Panc1 (cell line): Measurements from ENCODE around the gene PMS2. TPM values are rescaled to one million over a fixed set of nuclear protein-coding genes. Genes with fewer than 3 reads are reported as not detected.

ENCODE experiments used
- ATAC-seq: fragments of 200-7000 bp; cut with Tn5 transposase; 2 replicates; pipeline ENCODE4 v1.9.1; 2020; ENCODE audit warnings: mild to moderate bottlenecking, moderate library complexity
- BruUV-seq: library from RNA; stranded (reverse); fragments of 400-500 nt; replicated peaks from 2 replicates; lab custom pipeline; 2021; lab: Mats Ljungman, UMichigan
- CTCF ChIA-PET: fragments of 300-600 bp; sonication (Branson Sonifier 250); formaldehyde crosslinking; loops from one replicate; lab custom pipeline; 2022; ENCODE audit warnings: antibody characterized with exemption; lab: Charles Lee
- POLR2A ChIA-PET: fragments of 300-600 bp; sonication (Branson Sonifier 250); formaldehyde crosslinking; loops from one replicate; lab custom pipeline; 2022; ENCODE audit warnings: antibody characterized with exemption; lab: Charles Lee
- DNase-seq: peaks from one replicate; pipeline ENCODE4 v3.0.0-alpha.2; 2010; ENCODE audit warnings: low read depth, low spot score
- H3K27ac ChIP-seq: 2 replicates; pipeline ENCODE4 v1.5.1; 2011; ENCODE audit warnings: mild to moderate bottlenecking, low read length, inconsistent platforms
- H3K27me3 ChIP-seq: fragments of 200-500 bp; sonication (Bioruptor generic); 2 replicates; pipeline ENCODE4 v1.6.0; 2014; ENCODE audit warnings: low read length, inconsistent platforms; ENCODE audit not compliant: control insufficient read depth, insufficient read depth
- H3K36me3 ChIP-seq: fragments of 200-500 bp; sonication (Bioruptor generic); 2 replicates; pipeline ENCODE4 v1.5.1; 2014; ENCODE audit warnings: inconsistent platforms, mild to moderate bottlenecking, low read length, moderate library complexity; ENCODE audit not compliant: control insufficient read depth, insufficient read depth
- H3K4me1 ChIP-seq: 2 replicates; pipeline ENCODE4 v1.5.1; 2011; ENCODE audit warnings: inconsistent platforms, mild to moderate bottlenecking, low read length, moderate library complexity; ENCODE audit not compliant: control insufficient read depth, insufficient read depth
- H3K4me3 ChIP-seq, 2 experiments: 2 replicates each; pipeline ENCODE4 v1.5.1; 2011 to 2012; ENCODE audit warnings: low read depth in 2 of 2, low read length in 2 of 2, mild to moderate bottlenecking in 2 of 2, inconsistent platforms in 1 of 2, moderate library complexity in 1 of 2
- H3K9me3 ChIP-seq: fragments of 200-500 bp; sonication (Bioruptor generic); 2 replicates; pipeline ENCODE4 v1.5.1; 2014; ENCODE audit warnings: low read depth, mild to moderate bottlenecking, inconsistent platforms, low read length, moderate library complexity; ENCODE audit not compliant: control insufficient read depth, insufficient read depth
- CTCF ChIP-seq: fragments of 450-650 bp; IDR thresholded peaks from 2 replicates; pipeline ENCODE4 v1.5.1; 2017; ENCODE audit warnings: mild to moderate bottlenecking
- POLR2AphosphoS5 ChIP-seq: IDR thresholded peaks from 2 replicates; pipeline ENCODE4 v1.6.1; 2012; ENCODE audit warnings: mild to moderate bottlenecking, low read depth, low read length, moderate library complexity
- REST ChIP-seq, 2 experiments: IDR thresholded peaks; 2 replicates each; pipeline ENCODE4 v1.6.1; 2011 to 2012; ENCODE audit warnings: low read depth in 2 of 2, control low read depth in 1 of 2, low read length in 1 of 2, mild to moderate bottlenecking in 1 of 2, moderate library complexity in 1 of 2; ENCODE audit not compliant: insufficient read depth in 1 of 2
- SIN3A ChIP-seq: IDR thresholded peaks from 2 replicates; pipeline ENCODE4 v1.6.1; 2012; ENCODE audit warnings: low read depth, mild to moderate bottlenecking, low read length, moderate library complexity, borderline replicate concordance; ENCODE audit not compliant: insufficient read depth
- TCF7L2 ChIP-seq: IDR thresholded peaks from 2 replicates; pipeline ENCODE4 v1.6.1; 2011; ENCODE audit warnings: mild to moderate bottlenecking, low read depth, low read length, inconsistent platforms
- in situ Hi-C: cut with HindIII; loops from 2 replicates; pipeline ENCODE4 v1.10.0; 2016; ENCODE audit warnings: low sequenced_read_pairs, low pct_unique_long_range_greater_than_20kb
- intact Hi-C: fragments of 100-400 bp; cut with micrococcal nuclease; formaldehyde crosslinking; loops from one replicate; pipeline ENCODE4 v1.10.0; 2022; ENCODE audit not compliant: unreplicated experiment
- total RNA-seq: library from RNA; stranded (reverse); gene quantifications from one replicate; pipeline ENCODE4 v1.2.1, GENCODE V29; 2021; ENCODE audit not compliant: unreplicated experiment

Gene PMS2
- total RNA-seq, 1 experiment from 2014 or later = 40.2 TPM

- ChIA-PET CTCF (no interaction called here), POLR2A (no interaction called here)
- no peak for DNase-seq
- Histone ChIP-seq H3K27ac (no peak within 1 kb of the TSS), H3K36me3 (peaks cover 13% of the 10 kb centered on the region), H3K9me3 (no peaks in the 10 kb centered on the region), H3K4me1 (no peaks in the 10 kb centered on the region), H3K27me3 (no peaks in the 10 kb centered on the region), H3K4me3 (no peak within 1 kb of the TSS)
- no peak for TF ChIP-seq TCF7L2
- no peak for TF ChIP-seq POLR2AphosphoS5
- TF ChIP-seq REST (IDR thresholded peaks at IDR 0.05; ENCODE audit: insufficient read depth in 1 of 2, low read depth in 2 of 2, low read length in 1 of 2) = no peak
- TF ChIP-seq SIN3A = no peak
- no peak for TF ChIP-seq CTCF
- no peak for ATAC-seq
- in situ Hi-C loops (no loop called here), intact Hi-C loops (no loop called here)
- BruUV-seq = no TSS peak
Observed at GRCh38 chr7:6030988-6031387, 22.1 kb upstream of the PMS2 start, which contains the start of gene ANKRD61. Gene ANKRD61 (plus strand): TSS chr7:6031376. CDS start chr7:6031376, 0 bp downstream.

- in situ Hi-C loops (loop anchor here (5.0 kb wide), 1 partner anchor 89 kb away; no protein-coding TSS in a partner anchor), intact Hi-C loops (no loop called here)
- ChIA-PET POLR2A (no interaction called here), CTCF (no interaction called here)
- H3K4me3 ChIP-seq = no peak overlapping the region
- no peaks in the 10 kb centered on the region for H3K9me3 ChIP-seq
- H3K27ac ChIP-seq = no peak overlapping the region
- no peak for DNase-seq
- TF ChIP-seq TCF7L2 (no peak), REST (IDR thresholded peaks at IDR 0.05; ENCODE audit: insufficient read depth in 1 of 2, low read depth in 2 of 2, low read length in 1 of 2) (no peak), POLR2AphosphoS5 (no peak), CTCF (no peak), SIN3A (no peak)
- peaks cover 14% of the 10 kb centered on the region for H3K36me3 ChIP-seq
- no peaks in the 10 kb centered on the region for H3K27me3 ChIP-seq
- no TSS peak for BruUV-seq
- no peak for ATAC-seq
- H3K4me1 ChIP-seq = no peaks in the 10 kb centered on the region
Observed at GRCh38 chr7:6028563-6028962, 19.7 kb upstream of the PMS2 start.
